Adipocyte (in vitro differentiated cells): Measurements from ENCODE around the gene OPA1.
A peak's percentile ranks its signal among the peaks of the same experiment; 100 is the strongest.

Source experiments
- DNase-seq: peaks from one replicate; pipeline ENCODE4 v3.0.0-alpha.2; 2015; ENCODE audit warnings: low read depth
- H3K27me3 ChIP-seq: replicated peaks from 2 replicates; pipeline ENCODE4 v1.7.0; 2013; ENCODE audit warnings: mild to moderate bottlenecking, low read length, moderate library complexity; ENCODE audit not compliant: control insufficient read depth, insufficient read depth
- H3K36me3 ChIP-seq: 2 replicates; pipeline ENCODE4 v1.7.0; 2013; ENCODE audit warnings: low read length, mild to moderate bottlenecking, moderate library complexity; ENCODE audit not compliant: control insufficient read depth, insufficient read depth, severe bottlenecking
- H3K4me1 ChIP-seq: 2 replicates; pipeline ENCODE4 v1.7.0; 2013; ENCODE audit warnings: mild to moderate bottlenecking, low read length, moderate library complexity; ENCODE audit not compliant: control insufficient read depth, insufficient read depth
- H3K4me3 ChIP-seq: 2 replicates; pipeline ENCODE4 v1.7.0; 2013; ENCODE audit warnings: mild to moderate bottlenecking, low read length, moderate library complexity
- H3K9ac ChIP-seq: 2 replicates; pipeline ENCODE4 v1.7.0; 2013; ENCODE audit warnings: mild to moderate bottlenecking, low read length, moderate library complexity
- H3K9me3 ChIP-seq: 2 replicates; pipeline ENCODE4 v1.7.0; 2013; ENCODE audit warnings: mild to moderate bottlenecking, low read length, moderate library complexity; ENCODE audit not compliant: control insufficient read depth

OPA1 gene

DNA sequence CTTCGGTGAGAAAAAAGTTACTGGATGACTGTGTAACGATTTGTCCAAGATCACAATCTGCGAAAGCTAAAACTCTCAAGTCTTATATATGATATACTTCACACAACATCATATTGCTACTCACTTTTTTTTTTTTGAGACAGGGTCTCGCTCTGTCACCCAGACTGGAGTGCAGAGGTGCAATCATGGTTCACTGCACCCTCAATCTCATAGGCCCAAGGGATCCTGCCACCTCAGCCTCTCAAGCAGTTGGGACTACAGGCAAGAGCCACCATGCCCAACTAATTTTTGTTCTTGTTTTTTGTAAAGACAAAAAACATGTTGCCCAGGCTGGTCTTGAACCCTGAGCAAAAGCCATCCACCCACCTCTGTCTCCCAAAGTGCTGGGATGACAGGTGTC is 32.9 kb upstream of the OPA1 start:
- H3K9me3 ChIP-seq, result no peaks in the 10 kb centered on the region
- no peaks in the 10 kb centered on the region for H3K36me3 ChIP-seq
- H3K4me3 ChIP-seq, result no peak overlapping the region
- no peak overlapping the region for H3K9ac ChIP-seq
- no peak for DNase-seq
- peaks cover under 1% of the 10 kb centered on the region for H3K27me3 ChIP-seq
- no peaks in the 10 kb centered on the region for H3K4me1 ChIP-seq

DNA sequence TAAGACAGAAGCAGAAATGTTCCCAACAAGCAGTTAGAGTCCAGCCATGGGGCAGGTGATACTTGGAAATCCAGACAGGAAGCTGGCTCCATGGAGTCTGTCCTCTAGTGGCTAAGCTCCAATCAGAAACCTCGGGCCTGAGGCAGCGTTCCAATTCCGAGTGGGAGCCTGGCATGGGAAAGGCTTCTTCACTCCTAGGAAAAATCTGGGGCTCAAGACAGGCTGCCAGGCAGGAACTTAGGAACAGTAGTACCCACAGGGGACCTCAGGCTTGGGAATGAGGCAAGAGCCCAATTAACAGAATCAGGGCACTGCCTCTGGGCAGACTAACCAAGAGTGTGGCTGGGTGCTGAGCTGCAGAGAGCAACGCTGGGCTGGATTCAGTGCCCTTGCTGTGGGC is 32.1 kb upstream of the OPA1 start:
- Histone ChIP-seq H3K4me1 (no peaks in the 10 kb centered on the region), H3K36me3 (no peaks in the 10 kb centered on the region)
- no peak for DNase-seq

GRCh38 chr3:193563426-193563825 is 29.6 kb upstream of the OPA1 start:
- DNase-seq, result no peak
- Histone ChIP-seq H3K27me3 (no peaks in the 10 kb centered on the region), H3K9me3 (no peaks in the 10 kb centered on the region), H3K4me3 (no peak overlapping the region), H3K4me1 (no peaks in the 10 kb centered on the region), H3K9ac (no peak overlapping the region), H3K36me3 (no peaks in the 10 kb centered on the region)

More for the DNA sequence above, 32.1 kb upstream of the OPA1 start:
- Histone ChIP-seq H3K27me3 (no peaks in the 10 kb centered on the region), H3K4me3 (no peak overlapping the region), H3K9me3 (no peaks in the 10 kb centered on the region), H3K9ac (no peak overlapping the region)

DNA sequence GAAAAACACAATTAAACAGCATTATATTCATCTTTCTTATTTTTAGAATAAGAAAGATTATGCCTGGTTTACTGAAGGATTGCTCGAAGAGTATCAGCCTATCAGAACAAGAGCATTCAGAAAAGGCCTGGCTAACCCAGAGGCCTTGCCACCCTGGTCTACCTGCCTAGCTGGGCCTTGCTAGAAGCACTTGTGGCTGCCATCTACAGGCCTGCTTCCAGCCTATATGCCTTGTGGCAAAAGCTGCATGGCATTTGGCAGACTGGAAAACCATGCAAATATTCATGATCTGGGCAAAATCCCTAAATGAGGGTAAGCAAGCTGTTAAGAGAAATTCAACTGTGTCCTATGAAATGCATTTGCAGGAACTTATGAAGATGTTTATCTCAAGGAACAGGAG is 29.0 kb upstream of the OPA1 start:
- H3K27me3 ChIP-seq, result no peaks in the 10 kb centered on the region
- H3K4me3 ChIP-seq, result no peak overlapping the region
- no peak overlapping the region for H3K9ac ChIP-seq
- H3K4me1 ChIP-seq, result no peaks in the 10 kb centered on the region
- H3K9me3 ChIP-seq, result no peaks in the 10 kb centered on the region
- no peaks in the 10 kb centered on the region for H3K36me3 ChIP-seq
- DNase-seq, result no peak

DNA sequence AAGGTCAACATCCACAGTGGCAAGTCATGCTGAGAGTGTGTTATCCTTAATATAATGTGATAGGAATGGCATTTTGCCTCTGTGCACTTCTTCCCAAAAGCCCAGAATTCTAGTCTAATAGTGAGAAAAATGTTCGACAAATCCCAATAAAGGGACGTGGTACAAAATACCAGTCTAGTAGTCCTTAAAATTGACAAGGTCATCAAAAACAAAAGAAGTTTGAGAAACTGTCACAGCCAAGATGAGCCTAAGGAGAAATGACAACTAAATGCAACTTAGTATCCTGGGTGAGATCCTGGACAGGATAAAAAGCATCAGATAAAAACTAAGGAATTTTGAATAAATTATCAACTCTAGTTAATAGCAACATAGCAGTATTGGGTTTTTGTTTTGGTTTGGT is 23.9 kb upstream of the OPA1 start:
- no peak for DNase-seq
- Histone ChIP-seq H3K9me3 (no peaks in the 10 kb centered on the region), H3K36me3 (no peaks in the 10 kb centered on the region), H3K4me3 (no peak overlapping the region), H3K9ac (no peak overlapping the region), H3K4me1 (no peaks in the 10 kb centered on the region), H3K27me3 (no peaks in the 10 kb centered on the region)

GRCh38 chr3:193572426-193572908 is 20.5 kb upstream of the OPA1 start:
- Histone ChIP-seq H3K36me3 (no peaks in the 10 kb centered on the region), H3K9me3 (no peaks in the 10 kb centered on the region), H3K4me1 (no peaks in the 10 kb centered on the region), H3K4me3 (no peak overlapping the region), H3K27me3 (no peaks in the 10 kb centered on the region), H3K9ac (no peak overlapping the region)
- peak; percentile 82 for DNase-seq

- H3K36me3 ChIP-seq, result no peaks in the 10 kb centered on the region
- H3K9ac ChIP-seq, result no peak overlapping the region
- H3K27me3 ChIP-seq, result no peaks in the 10 kb centered on the region
- H3K4me1 ChIP-seq, result no peaks in the 10 kb centered on the region
- no peak for DNase-seq
- no peaks in the 10 kb centered on the region for H3K9me3 ChIP-seq
- H3K4me3 ChIP-seq, result no peak overlapping the region
These were observed 19.4 kb upstream of the OPA1 start for GRCh38 chr3:193573403-193574191.

DNA sequence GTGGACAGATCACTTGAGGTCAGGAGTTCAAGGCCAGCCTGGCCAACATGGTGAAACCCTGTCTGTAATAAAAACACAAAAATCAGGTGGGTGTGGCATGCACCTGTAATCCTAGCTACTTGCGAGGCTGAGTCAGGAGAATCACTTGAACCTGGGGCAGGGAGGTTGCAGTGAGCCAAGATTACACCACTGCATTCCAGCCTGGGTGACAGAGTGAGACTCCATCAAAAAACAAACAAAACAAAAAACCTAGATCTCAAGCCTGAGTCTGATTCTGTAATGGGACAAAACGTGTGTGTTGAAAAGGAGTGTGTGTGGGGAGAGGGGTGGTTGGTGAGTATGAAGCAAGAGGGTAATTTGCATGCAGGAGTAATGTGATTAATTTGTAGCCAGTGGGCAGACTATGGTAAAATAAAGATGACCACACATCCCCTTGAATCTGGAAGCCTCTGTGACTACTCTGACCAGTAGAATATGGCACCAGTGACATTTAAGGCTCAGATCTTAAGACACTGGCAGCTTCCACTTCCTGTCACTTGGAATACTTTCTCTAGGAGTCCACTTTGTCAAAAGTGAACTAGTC is 18.4 kb upstream of the OPA1 start:
- no peak for DNase-seq
- H3K4me3 ChIP-seq, result no peak overlapping the region
- no peaks in the 10 kb centered on the region for H3K4me1 ChIP-seq
- no peaks in the 10 kb centered on the region for H3K9me3 ChIP-seq
- H3K9ac ChIP-seq, result no peak overlapping the region
- no peaks in the 10 kb centered on the region for H3K27me3 ChIP-seq
- H3K36me3 ChIP-seq, result no peaks in the 10 kb centered on the region

DNA sequence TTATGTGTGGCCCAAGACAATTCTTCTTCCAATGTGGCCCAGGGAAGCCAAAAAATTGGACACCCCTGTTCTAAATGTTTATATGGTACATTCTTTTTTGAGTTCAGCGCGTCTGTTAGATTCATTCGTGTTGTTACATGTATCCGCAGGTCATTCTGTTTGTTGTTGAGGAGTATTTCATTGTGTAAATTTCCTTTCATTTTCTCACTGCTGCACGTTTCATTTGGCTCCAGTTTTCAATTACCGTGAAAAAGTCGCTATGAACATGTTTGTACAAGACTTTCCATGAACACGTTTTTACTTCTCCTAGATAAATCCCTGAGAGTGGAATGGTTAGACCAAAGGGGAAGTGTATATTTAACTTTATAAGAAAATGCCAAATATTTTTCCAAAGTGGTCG is 7.5 kb upstream of the OPA1 start:
- Histone ChIP-seq H3K4me1 (no peaks in the 10 kb centered on the region), H3K36me3 (no peaks in the 10 kb centered on the region), H3K4me3 (no peak overlapping the region), H3K9ac (no peak overlapping the region), H3K9me3 (no peaks in the 10 kb centered on the region), H3K27me3 (no peaks in the 10 kb centered on the region)
- DNase-seq, result no peak

DNA sequence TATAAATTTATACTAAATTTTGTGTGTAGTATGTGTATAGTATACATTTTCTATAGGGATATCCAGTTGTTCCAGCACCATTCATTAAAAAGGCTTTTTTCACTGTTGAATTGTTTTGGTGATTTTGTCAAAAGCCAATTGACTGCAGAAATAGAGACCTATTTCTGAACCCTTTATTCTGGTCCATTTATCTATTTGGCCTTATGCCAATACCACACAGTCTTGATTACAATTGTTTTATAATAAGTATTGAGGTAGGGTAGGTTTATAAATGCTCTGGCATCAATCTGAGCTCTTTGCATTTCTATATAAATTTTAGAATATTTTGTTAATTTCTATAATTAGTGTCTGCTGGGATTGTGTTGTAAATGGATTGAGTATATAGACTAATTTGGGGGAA is 6.5 kb upstream of the OPA1 start:
- H3K4me1 ChIP-seq, result no peaks in the 10 kb centered on the region
- no peaks in the 10 kb centered on the region for H3K9me3 ChIP-seq
- no peak overlapping the region for H3K9ac ChIP-seq
- no peak for DNase-seq
- no peaks in the 10 kb centered on the region for H3K27me3 ChIP-seq
- no peaks in the 10 kb centered on the region for H3K36me3 ChIP-seq
- H3K4me3 ChIP-seq, result no peak overlapping the region

DNA sequence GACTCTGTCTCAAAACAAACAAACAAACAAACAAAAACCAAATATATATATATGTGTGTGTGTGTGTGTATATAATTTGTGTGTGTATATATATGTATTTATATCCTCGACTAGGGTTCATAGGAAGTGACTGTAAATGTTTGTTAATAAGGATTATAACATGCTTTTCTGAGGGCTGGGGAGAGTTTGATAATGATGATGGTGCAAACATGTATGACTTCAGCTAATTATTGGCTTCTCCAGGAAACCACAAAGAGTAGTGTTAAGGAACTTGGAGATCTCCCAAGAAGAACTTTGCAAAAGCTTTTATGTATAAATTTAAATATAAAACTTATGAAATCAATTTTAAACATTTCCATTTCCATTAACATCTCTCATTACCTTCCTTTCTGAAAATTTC is 3.9 kb upstream of the OPA1 start:
- no peak for DNase-seq
- H3K27me3 ChIP-seq, result no peaks in the 10 kb centered on the region
- H3K4me3 ChIP-seq, result no peak overlapping the region
- H3K36me3 ChIP-seq, result no peaks in the 10 kb centered on the region
- peaks cover 8% of the 10 kb centered on the region for H3K4me1 ChIP-seq
- no peaks in the 10 kb centered on the region for H3K9me3 ChIP-seq
- H3K9ac ChIP-seq, result no peak overlapping the region
